KOPT-K1 (cell line): ENCODE results near the gene ELMO1.
"Not testable (repeated sequence)": the region's sequence is repeated elsewhere in the genome, so short reads cannot be mapped to it uniquely, and the experiment has no call there.

Experiments used
- H3K27ac ChIP-seq: fragments of 200-600 bp; sonication (generic); 2 replicates; pipeline ENCODE4 v1.5.1; 2016; ENCODE audit warnings: antibody characterized with exemption, mild to moderate bottlenecking, low read depth, low read length; ENCODE audit not compliant: poor library complexity, severe bottlenecking
- H3K36me3 ChIP-seq: fragments of 200-600 bp; sonication (generic); 2 replicates; pipeline ENCODE4 v1.5.1; 2017; ENCODE audit warnings: antibody characterized with exemption, mild to moderate bottlenecking, low read length, moderate library complexity; ENCODE audit not compliant: insufficient read depth
- H3K9me3 ChIP-seq: fragments of 200-600 bp; sonication (generic); 2 replicates; pipeline ENCODE4 v1.5.1; 2017; ENCODE audit warnings: antibody characterized with exemption, low read length, mild to moderate bottlenecking; ENCODE audit not compliant: insufficient read depth, poor library complexity, severe bottlenecking

ELMO1 gene

DNA sequence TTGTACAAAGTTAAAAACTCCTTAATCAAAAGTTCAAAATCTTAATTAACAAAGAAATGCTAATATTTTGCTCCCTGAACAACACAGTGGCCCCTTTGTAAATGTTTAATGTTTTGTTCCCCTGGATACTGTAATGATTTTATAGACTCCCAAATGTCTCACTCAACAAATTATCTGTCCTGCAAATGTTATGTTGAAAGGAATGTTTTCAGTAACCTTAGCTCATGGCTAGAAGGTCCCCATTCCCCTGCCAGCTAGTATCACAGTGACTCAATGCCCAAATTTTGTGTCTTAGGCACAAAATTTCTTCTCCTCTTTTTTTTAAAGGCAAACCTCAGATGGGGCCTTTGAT lies 298.9 kb downstream of the ELMO1 start:
- no peaks in the 10 kb centered on the region for H3K9me3 ChIP-seq
- no peak overlapping the region for H3K27ac ChIP-seq
- H3K36me3 ChIP-seq: peaks cover 53% of the 10 kb centered on the region

DNA sequence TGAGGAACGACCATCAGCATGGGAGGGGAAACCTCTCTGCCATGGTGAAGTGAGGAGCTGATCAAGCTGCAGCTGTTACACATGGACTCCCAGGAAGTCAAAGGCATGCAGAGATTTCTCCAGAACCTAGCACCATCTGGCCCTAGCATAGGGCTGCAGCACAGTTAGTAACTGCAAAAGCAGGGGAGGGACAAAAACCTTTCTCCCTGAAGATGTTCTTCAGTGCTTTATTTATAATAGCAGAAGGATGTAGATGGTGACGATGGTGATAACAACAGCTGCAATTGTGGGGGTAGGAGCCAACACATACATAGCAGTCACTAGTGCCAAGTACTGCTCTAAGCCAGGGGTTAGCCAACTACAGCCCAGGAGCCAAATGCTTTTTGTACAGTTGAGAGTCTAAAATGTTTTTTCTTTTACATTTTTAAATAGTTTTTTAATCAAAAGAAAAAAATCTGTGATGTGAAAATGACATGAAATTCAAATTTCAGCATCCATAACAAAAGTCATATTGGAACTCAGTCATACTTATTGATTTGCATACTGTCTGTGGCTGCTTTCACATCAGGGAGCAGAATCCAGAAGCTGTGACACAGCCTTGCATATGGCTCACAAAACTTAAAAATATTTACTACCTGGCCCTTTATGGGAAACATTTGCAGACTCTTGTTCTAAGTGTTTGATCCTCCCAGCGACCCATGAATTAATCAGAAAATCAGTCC lies 299.5 kb downstream of the ELMO1 start:
- Histone ChIP-seq H3K36me3 (peaks cover 53% of the 10 kb centered on the region), H3K27ac (no peak overlapping the region), H3K9me3 (no peaks in the 10 kb centered on the region)

DNA sequence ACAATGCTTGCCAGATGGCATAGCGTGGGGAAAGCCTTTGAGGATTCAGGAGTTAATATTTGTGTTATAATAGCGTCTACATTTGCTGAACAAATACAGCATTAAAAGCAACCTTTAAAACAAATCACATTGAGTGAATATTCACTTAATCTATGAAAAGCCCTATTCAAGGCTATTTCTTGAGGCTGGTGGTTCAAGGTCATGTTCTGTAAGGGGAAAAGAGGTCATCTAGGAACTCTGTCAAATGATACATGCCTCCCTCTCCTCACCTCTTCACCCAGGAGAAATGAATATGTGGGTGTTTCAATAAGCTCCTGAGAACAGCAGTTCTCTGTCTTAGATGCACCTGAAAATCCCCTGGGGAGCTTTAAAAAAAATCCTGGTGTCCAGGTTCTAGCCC lies 303.0 kb downstream of the ELMO1 start:
- H3K36me3 ChIP-seq: peaks cover 21% of the 10 kb centered on the region; the same call in 1 of the 2 replicates
- H3K27ac ChIP-seq: no peak overlapping the region
- peaks cover 2% of the 10 kb centered on the region for H3K9me3 ChIP-seq

GRCh38 chr7:37144423-37144822 lies 304.2 kb downstream of the ELMO1 start:
- peaks cover 15% of the 10 kb centered on the region for H3K9me3 ChIP-seq
- no peak overlapping the region for H3K27ac ChIP-seq
- peaks cover 28% of the 10 kb centered on the region; the same call in 1 of the 2 replicates for H3K36me3 ChIP-seq

DNA sequence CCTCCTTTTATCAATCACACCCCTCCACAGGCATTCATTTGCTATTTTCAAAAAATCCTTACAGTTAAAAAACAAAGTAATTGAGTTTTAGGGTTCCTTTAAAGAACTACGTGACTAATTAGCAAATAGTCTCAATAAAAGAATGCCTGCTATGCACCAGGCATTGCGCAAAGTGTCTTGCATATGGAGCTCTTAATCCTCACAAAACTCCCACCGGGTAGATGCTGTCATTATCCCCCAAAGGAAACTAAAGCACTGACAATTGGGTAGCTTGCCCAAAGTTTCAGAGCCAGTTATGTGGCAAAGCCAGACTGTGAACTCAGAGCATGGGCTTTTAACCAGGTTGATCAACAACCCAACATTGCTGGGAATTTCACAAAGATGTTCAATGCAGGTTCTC lies 305.7 kb downstream of the ELMO1 start:
- no peak overlapping the region for H3K27ac ChIP-seq
- peaks cover 27% of the 10 kb centered on the region; the same call in 1 of the 2 replicates for H3K36me3 ChIP-seq
- peaks cover 24% of the 10 kb centered on the region for H3K9me3 ChIP-seq

DNA sequence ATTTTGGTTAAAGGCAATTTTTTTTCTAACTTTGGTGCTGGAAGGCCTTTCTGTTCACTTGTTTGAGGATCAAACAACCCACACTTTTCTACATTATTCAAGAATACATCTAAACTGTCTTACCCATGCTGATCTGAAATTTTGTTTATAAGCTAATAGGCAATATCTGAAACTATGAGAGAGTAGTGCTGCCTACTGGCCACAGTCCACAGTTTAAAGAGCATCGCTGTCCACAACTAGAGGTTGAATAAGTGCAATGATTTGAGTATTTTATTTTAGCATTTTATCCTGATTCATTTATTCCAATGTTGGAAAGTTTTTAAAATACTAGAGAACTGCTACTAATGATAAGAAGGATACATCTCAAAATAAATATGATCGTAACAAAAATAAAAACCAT lies 306.9 kb downstream of the ELMO1 start:
- Histone ChIP-seq H3K27ac (no peak overlapping the region), H3K36me3 (peaks cover 22% of the 10 kb centered on the region; the same call in 1 of the 2 replicates)

GRCh38 chr7:37133902-37134301 lies 314.8 kb downstream of the ELMO1 start:
- H3K9me3 ChIP-seq, H3K27ac ChIP-seq: not testable (repeated sequence)
- peaks cover 64% of the 10 kb centered on the region for H3K36me3 ChIP-seq

More for the DNA sequence above, 306.9 kb downstream of the ELMO1 start:
- peaks cover 27% of the 10 kb centered on the region for H3K9me3 ChIP-seq

DNA sequence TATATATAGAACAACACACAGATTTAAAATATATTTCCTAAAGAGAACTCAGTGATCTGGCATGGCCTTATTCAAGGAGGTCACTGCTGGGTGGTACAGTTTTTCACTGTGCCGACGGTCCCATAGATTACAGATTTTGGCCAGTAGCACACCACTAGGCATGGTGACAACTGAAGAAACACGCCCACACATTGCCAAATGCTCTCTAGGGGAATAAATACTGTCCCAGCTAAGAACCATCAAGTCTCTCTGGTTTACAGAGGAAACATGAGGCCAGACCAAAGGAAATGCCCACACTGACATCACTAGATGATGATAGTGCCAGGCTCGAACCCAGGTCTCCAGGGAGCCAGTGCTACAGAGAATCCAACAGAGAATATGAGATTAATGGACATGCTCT lies 316.8 kb downstream of the ELMO1 start:
- H3K36me3 ChIP-seq: peaks cover 81% of the 10 kb centered on the region
- no peak overlapping the region for H3K27ac ChIP-seq
- H3K9me3 ChIP-seq: no peaks in the 10 kb centered on the region

DNA sequence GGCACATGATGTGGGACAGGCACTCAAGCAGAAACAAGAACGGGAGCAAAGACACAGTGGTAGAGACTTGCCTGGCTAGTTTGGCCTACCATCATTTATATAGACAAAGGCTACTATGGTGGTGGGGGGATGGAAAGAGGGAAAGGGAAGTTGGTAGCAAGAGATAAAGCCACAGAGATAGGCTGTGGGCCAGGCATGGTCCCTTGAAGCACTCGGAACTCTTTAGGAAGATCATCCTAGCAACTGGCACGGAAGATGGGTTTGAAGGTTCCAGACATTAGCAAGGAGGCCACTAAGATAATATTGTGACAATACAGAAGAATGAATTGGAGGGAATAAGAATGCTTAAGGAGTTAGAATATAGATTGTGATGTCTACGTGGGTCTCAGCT lies 319.6 kb downstream of the ELMO1 start:
- Histone ChIP-seq H3K36me3 (peaks cover 73% of the 10 kb centered on the region), H3K9me3 (peaks cover 4% of the 10 kb centered on the region), H3K27ac (no peak overlapping the region)

- Histone ChIP-seq H3K27ac (no peak overlapping the region), H3K36me3 (peaks cover 67% of the 10 kb centered on the region), H3K9me3 (peaks cover 4% of the 10 kb centered on the region)
Observed at GRCh38 chr7:37128327-37129034, 320.2 kb downstream of the ELMO1 start.

- no peak overlapping the region for H3K27ac ChIP-seq
- H3K9me3 ChIP-seq: no peaks in the 10 kb centered on the region
- H3K36me3 ChIP-seq: peaks cover 14% of the 10 kb centered on the region; the same call in 1 of the 2 replicates
Observed at GRCh38 chr7:37119296-37119860, 329.3 kb downstream of the ELMO1 start.

- no peak overlapping the region for H3K27ac ChIP-seq
- no peaks in the 10 kb centered on the region for H3K9me3 ChIP-seq
- peaks cover 25% of the 10 kb centered on the region; the same call in 1 of the 2 replicates for H3K36me3 ChIP-seq
Observed at GRCh38 chr7:37118004-37118403, 330.7 kb downstream of the ELMO1 start.

GRCh38 chr7:37117292-37117691 lies 331.4 kb downstream of the ELMO1 start:
- Histone ChIP-seq H3K27ac (peak overlapping the region; percentile 45), H3K36me3 (peaks cover 28% of the 10 kb centered on the region; the same call in 1 of the 2 replicates), H3K9me3 (no peaks in the 10 kb centered on the region)

DNA sequence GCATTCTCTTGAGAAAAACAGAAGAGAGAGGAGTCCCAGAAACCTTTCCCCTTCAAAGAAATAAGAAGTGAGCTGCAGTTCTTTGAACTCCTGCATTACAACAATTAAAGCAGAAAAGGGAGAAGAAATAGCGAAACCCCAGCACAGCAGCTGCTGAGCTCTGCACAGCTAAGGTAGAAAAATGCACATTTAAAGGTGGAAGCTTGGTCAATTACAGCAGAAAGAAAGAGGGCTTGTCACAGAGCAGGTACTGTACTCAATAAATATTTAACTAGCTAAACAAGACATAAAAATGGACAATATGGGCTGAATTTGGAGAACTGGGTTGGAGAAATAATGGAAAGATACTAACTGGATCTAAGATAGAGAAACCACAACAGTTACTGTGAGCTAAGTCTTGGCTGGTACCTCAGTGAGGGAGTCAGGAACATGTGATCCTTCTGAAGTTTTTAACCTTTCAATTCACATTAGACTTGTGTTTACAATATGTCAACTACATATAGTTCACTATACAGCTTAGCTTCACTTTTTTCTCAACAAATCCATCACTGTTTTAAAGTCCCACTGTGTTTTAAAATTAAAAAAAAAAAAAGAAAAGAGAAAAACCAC lies 332.5 kb downstream of the ELMO1 start:
- Histone ChIP-seq H3K9me3 (no peaks in the 10 kb centered on the region), H3K36me3 (peaks cover 35% of the 10 kb centered on the region; the same call in 1 of the 2 replicates), H3K27ac (peak overlapping the region; percentile 45)
